GM21529 (cell line): ENCODE results near the gene ANK3.

Experiments
- ATAC-seq: cut with Tn5 transposase; IDR thresholded peaks from one replicate; pipeline ENCODE4 v1.9.1; 2021; ENCODE audit not compliant: unreplicated experiment

ANK3 gene

GRCh38 chr10:60389413-60390025 lies at the start of gene ANK3:
TSS of gene ANK3 (minus strand) at chr10:60389875. CDS start at chr10:60389538, 337 bp downstream.
- ATAC-seq: no peak

- ATAC-seq: no peak
Measured at GRCh38 chr10:60434418-60435046, 44.9 kb upstream of the ANK3 start.

GRCh38 chr10:60433684-60434083 lies 44.0 kb upstream of the ANK3 start:
- no peak for ATAC-seq

- ATAC-seq: no peak
Measured at GRCh38 chr10:60430836-60431597, 41.3 kb upstream of the ANK3 start.

- no peak for ATAC-seq
Measured at GRCh38 chr10:60430017-60430416, 40.3 kb upstream of the ANK3 start.

- no peak for ATAC-seq
Measured at GRCh38 chr10:60429084-60429849, 39.6 kb upstream of the ANK3 start.

GRCh38 chr10:60428387-60428737 lies 38.7 kb upstream of the ANK3 start:
- ATAC-seq: no peak

GRCh38 chr10:60427709-60428386 lies 38.2 kb upstream of the ANK3 start:
- no peak for ATAC-seq

GRCh38 chr10:60427148-60427547 lies 37.5 kb upstream of the ANK3 start:
- ATAC-seq: no peak

GRCh38 chr10:60426425-60426824 lies 36.8 kb upstream of the ANK3 start:
- no peak for ATAC-seq

GRCh38 chr10:60425392-60426110 lies 35.9 kb upstream of the ANK3 start:
- no peak for ATAC-seq

GRCh38 chr10:60424971-60425370 lies 35.3 kb upstream of the ANK3 start:
- no peak for ATAC-seq

GRCh38 chr10:60423920-60424319 lies 34.2 kb upstream of the ANK3 start:
- ATAC-seq: no peak

GRCh38 chr10:60422809-60423208 lies 33.1 kb upstream of the ANK3 start:
- ATAC-seq: no peak

GRCh38 chr10:60420991-60421894 lies 31.6 kb upstream of the ANK3 start:
- ATAC-seq: no peak

- ATAC-seq: no peak
Measured at GRCh38 chr10:60419249-60419648, 29.6 kb upstream of the ANK3 start.

- no peak for ATAC-seq
Measured at GRCh38 chr10:60417901-60418300, 28.2 kb upstream of the ANK3 start.

GRCh38 chr10:60417024-60417423 lies 27.3 kb upstream of the ANK3 start:
- ATAC-seq: no peak

GRCh38 chr10:60414877-60415585 lies 25.4 kb upstream of the ANK3 start:
- ATAC-seq: no peak
